CD4-positive, CD25-positive, alpha-beta regulatory T cell (primary cell): Measurements from ENCODE around the gene F5. TPM values are rescaled to one million over a fixed set of nuclear protein-coding genes. Genes with fewer than 3 reads are reported as not detected.

Experiments
- ATAC-seq, 2 donors: fragments of 150-1000 bp; cut with Tn5 transposase; one replicate each; pipeline ENCODE4 v1.10.0; 2021; ENCODE audit warnings: low read depth in 2 of 2, moderate number of reproducible peaks in 2 of 2, moderate library complexity in 1 of 2
- DNase-seq, 3 donors: peaks; one replicate each; pipeline versions ENCODE4 v3.0.0 to v3.0.0-alpha.2; 2012 to 2022; ENCODE audit warnings: mixed read lengths in 1 of 3
- H3K27ac ChIP-seq: one replicate; pipeline ENCODE4 v1.7.0; 2013; ENCODE audit warnings: mild to moderate bottlenecking, low read length; ENCODE audit not compliant: insufficient read depth, poor library complexity, severe bottlenecking
- H3K27me3 ChIP-seq: one replicate; pipeline ENCODE4 v1.7.0; 2013; ENCODE audit warnings: low read length; ENCODE audit not compliant: control insufficient read depth, insufficient read depth
- H3K36me3 ChIP-seq: one replicate; pipeline ENCODE4 v1.7.0; 2013; ENCODE audit warnings: mild to moderate bottlenecking, low read length, moderate library complexity; ENCODE audit not compliant: control insufficient read depth, insufficient read depth
- H3K4me1 ChIP-seq: 2 replicates; pipeline ENCODE4 v1.7.0; 2013; ENCODE audit warnings: mild to moderate bottlenecking, low read length; ENCODE audit not compliant: insufficient read depth, control insufficient read depth, poor library complexity, severe bottlenecking
- H3K4me3 ChIP-seq: one replicate; pipeline ENCODE4 v1.7.0; 2013; ENCODE audit warnings: low read depth, mild to moderate bottlenecking, low read length, moderate library complexity
- H3K9me3 ChIP-seq, 2 experiments: 1 replicate in 1 of 2; 2 replicates in 1 of 2; pipeline ENCODE4 v1.7.0; 2013; ENCODE audit warnings: low read length in 2 of 2, mild to moderate bottlenecking in 1 of 2, moderate library complexity in 1 of 2; ENCODE audit not compliant: control insufficient read depth in 2 of 2
- H3K27ac Mint-ChIP-seq, 3 donors: one replicate each; pipeline ENCODE4 v1.8.0; 2020 to 2022; ENCODE audit warnings: mild to moderate bottlenecking in 3 of 3, mixed read lengths in 3 of 3, moderate library complexity in 2 of 3
- H3K27me3 Mint-ChIP-seq: one replicate; pipeline ENCODE4 v1.8.0; 2022; ENCODE audit warnings: mild to moderate bottlenecking, mixed read lengths
- H3K36me3 Mint-ChIP-seq: one replicate; pipeline ENCODE4 v1.8.0; 2020; ENCODE audit warnings: mixed read lengths
- H3K4me1 Mint-ChIP-seq, 4 donors: one replicate each; pipeline ENCODE4 v1.8.0; 2020 to 2022; ENCODE audit warnings: mixed read lengths in 4 of 4, mild to moderate bottlenecking in 1 of 4
- H3K4me3 Mint-ChIP-seq, 4 donors: one replicate each; pipeline ENCODE4 v1.8.0; 2020 to 2022; ENCODE audit warnings: mild to moderate bottlenecking in 4 of 4, mixed read lengths in 4 of 4, moderate library complexity in 3 of 4
- H3K9me3 Mint-ChIP-seq, 7 donors: one replicate each; pipeline ENCODE4 v1.8.0; 2020 to 2022; ENCODE audit warnings: mixed read lengths in 7 of 7, mild to moderate bottlenecking in 3 of 7, moderate library complexity in 2 of 7
- polyA plus RNA-seq, 4 donors: library from polyadenylated mRNA; unstranded; fragments of 300-500 nt; fragmentation: Illumina TruSeq; gene quantifications; one replicate each; pipeline ENCODE4 v1.2.3, GENCODE V29; 2021
- total RNA-seq: library from RNA; stranded (reverse); gene quantifications from one replicate; pipeline ENCODE4 v1.2.3, GENCODE V29; 2022

The F5 gene
- total and polyA plus RNA-seq, 5 donors from 2014 or later, result 10.1 to 80.6 (median 23.6) TPM

- Histone ChIP-seq H3K9me3 (no peaks in the 10 kb centered on the region), H3K27ac (no peak overlapping the region), H3K4me1 (peaks cover 43% of the 10 kb centered on the region), H3K36me3 (no peaks in the 10 kb centered on the region), H3K4me3 (no peak overlapping the region), H3K27me3 (no peaks in the 10 kb centered on the region)
- no peaks in the 10 kb centered on the region for H3K27me3 Mint-ChIP-seq
- no peak for ATAC-seq
- H3K27ac Mint-ChIP-seq, result peak overlapping the region in 2 of 3 donors; percentile 81 to 97
- DNase-seq, result no peak
- H3K4me3 Mint-ChIP-seq, result peak overlapping the region in 2 of 4 donors; percentile 94 to 96
- peaks cover 28 to 66% (median 50%) of the 10 kb centered on the region in 4 donors for H3K4me1 Mint-ChIP-seq
- H3K36me3 Mint-ChIP-seq, result peaks cover 5% of the 10 kb centered on the region
- H3K9me3 Mint-ChIP-seq, result no peaks in the 10 kb centered on the region
Measured at GRCh38 chr1:169588112-169588511, 1.8 kb upstream of the F5 start.

- Mint-ChIP-seq H3K4me1 (peaks cover 27 to 66% (median 47%) of the 10 kb centered on the region in 4 donors), H3K27ac (peak overlapping the region; percentile 88 to 97 (median 88)), H3K36me3 (no peaks in the 10 kb centered on the region), H3K9me3 (no peaks in the 10 kb centered on the region), H3K27me3 (no peaks in the 10 kb centered on the region), H3K4me3 (peak overlapping the region; percentile 94 to 98 (median 95))
- H3K36me3 ChIP-seq, result no peaks in the 10 kb centered on the region
- ATAC-seq (peak; percentile 32 to 33), DNase-seq (no peak)
- no peaks in the 10 kb centered on the region for H3K9me3 ChIP-seq
- H3K27ac ChIP-seq, result peak overlapping the region; percentile 60
- no peaks in the 10 kb centered on the region for H3K27me3 ChIP-seq
- H3K4me1 ChIP-seq, result peaks cover 54% of the 10 kb centered on the region
- H3K4me3 ChIP-seq, result peak overlapping the region; percentile 90
Measured at GRCh38 chr1:169586067-169586394, 250 bp downstream of the F5 start.

GRCh38 chr1:169585181-169585580 is 1.1 kb downstream of the F5 start:
- peaks cover 58% of the 10 kb centered on the region for H3K4me1 ChIP-seq
- Mint-ChIP-seq H3K27me3 (no peaks in the 10 kb centered on the region), H3K4me1 (peaks cover 27 to 66% (median 47%) of the 10 kb centered on the region in 4 donors), H3K9me3 (no peaks in the 10 kb centered on the region), H3K4me3 (peak overlapping the region; percentile 94 to 98 (median 95)), H3K36me3 (no peaks in the 10 kb centered on the region), H3K27ac (peak overlapping the region in 2 of 3 donors; percentile 87 to 97)
- ATAC-seq (no peak), DNase-seq (no peak)
- H3K9me3 ChIP-seq, result no peaks in the 10 kb centered on the region
- no peaks in the 10 kb centered on the region for H3K27me3 ChIP-seq
- H3K4me3 ChIP-seq, result peak overlapping the region; percentile 90
- peak overlapping the region; percentile 60 for H3K27ac ChIP-seq
- peaks cover 3% of the 10 kb centered on the region for H3K36me3 ChIP-seq

- DNase-seq, result peak in 1 of 3 donors; percentile 57
- Histone ChIP-seq H3K36me3 (peaks cover 6% of the 10 kb centered on the region), H3K27ac (peak overlapping the region; percentile 47), H3K9me3 (no peaks in the 10 kb centered on the region), H3K4me3 (peak overlapping the region; percentile 90), H3K4me1 (peaks cover 58% of the 10 kb centered on the region), H3K27me3 (no peaks in the 10 kb centered on the region)
- peaks cover 26 to 65% (median 47%) of the 10 kb centered on the region in 4 donors for H3K4me1 Mint-ChIP-seq
- no peaks in the 10 kb centered on the region for H3K27me3 Mint-ChIP-seq
- H3K9me3 Mint-ChIP-seq, result no peaks in the 10 kb centered on the region
- peak overlapping the region; percentile 94 to 98 (median 95) for H3K4me3 Mint-ChIP-seq
- peak overlapping the region; percentile 74 to 97 (median 87) for H3K27ac Mint-ChIP-seq
- H3K36me3 Mint-ChIP-seq, result no peaks in the 10 kb centered on the region
- ATAC-seq, result peak in 1 of 2 donors; percentile 7
Measured at GRCh38 chr1:169584483-169585144, 1.7 kb downstream of the F5 start.

- Mint-ChIP-seq H3K9me3 (peaks cover 0 to 1% (median 0%) of the 10 kb centered on the region in 7 donors), H3K36me3 (peaks cover 16% of the 10 kb centered on the region), H3K4me3 (peak overlapping the region in 1 of 4 donors; percentile 55), H3K4me1 (peaks cover 14 to 36% (median 19%) of the 10 kb centered on the region in 4 donors), H3K27ac (no peak overlapping the region), H3K27me3 (peaks cover 5% of the 10 kb centered on the region)
- Histone ChIP-seq H3K27ac (no peak overlapping the region), H3K9me3 (no peaks in the 10 kb centered on the region), H3K4me1 (peaks cover 31% of the 10 kb centered on the region), H3K4me3 (no peak overlapping the region), H3K27me3 (no peaks in the 10 kb centered on the region), H3K36me3 (peaks cover 24% of the 10 kb centered on the region)
- ATAC-seq, result no peak
- no peak for DNase-seq
Measured at GRCh38 chr1:169577981-169578738, 8.1 kb downstream of the F5 start.

GRCh38 chr1:169576935-169577331 is 9.3 kb downstream of the F5 start:
- ATAC-seq, result no peak
- H3K9me3 ChIP-seq, result no peaks in the 10 kb centered on the region

GRCh38 chr1:169576241-169576934 is 9.9 kb downstream of the F5 start:
- DNase-seq (no peak), ATAC-seq (no peak)
- Mint-ChIP-seq H3K9me3 (peaks cover 0 to 2% (median 0%) of the 10 kb centered on the region in 7 donors), H3K36me3 (peaks cover 24% of the 10 kb centered on the region), H3K27ac (peak overlapping the region in 1 of 3 donors; percentile 41), H3K27me3 (peaks cover 5% of the 10 kb centered on the region), H3K4me1 (peaks cover 19 to 46% (median 24%) of the 10 kb centered on the region in 4 donors), H3K4me3 (no peak overlapping the region)
- H3K27ac ChIP-seq, result no peak overlapping the region
- no peak overlapping the region for H3K4me3 ChIP-seq
- no peaks in the 10 kb centered on the region for H3K27me3 ChIP-seq
- H3K4me1 ChIP-seq, result peaks cover 32% of the 10 kb centered on the region
- H3K36me3 ChIP-seq, result peaks cover 24% of the 10 kb centered on the region
- H3K9me3 ChIP-seq, result no peaks in the 10 kb centered on the region

More at GRCh38 chr1:169576935-169577331, 9.3 kb downstream of the F5 start:
- Mint-ChIP-seq H3K27ac (no peak overlapping the region), H3K4me1 (peaks cover 15 to 40% (median 19%) of the 10 kb centered on the region in 4 donors), H3K27me3 (peaks cover 5% of the 10 kb centered on the region), H3K4me3 (no peak overlapping the region), H3K9me3 (peaks cover 0 to 2% (median 0%) of the 10 kb centered on the region in 7 donors), H3K36me3 (peaks cover 19% of the 10 kb centered on the region)
- no peak overlapping the region for H3K4me3 ChIP-seq
- no peaks in the 10 kb centered on the region for H3K27me3 ChIP-seq
- H3K4me1 ChIP-seq, result peaks cover 28% of the 10 kb centered on the region
- DNase-seq, result no peak
- H3K36me3 ChIP-seq, result peaks cover 24% of the 10 kb centered on the region
- H3K27ac ChIP-seq, result no peak overlapping the region
